Activated B cell treated with CpG ODN at 0.5 μM for 24 hours (primary cell): ENCODE results near the gene EGLN3. TPM values are rescaled to one million over a fixed set of nuclear protein-coding genes. Genes with fewer than 3 reads are reported as not detected.

Experiments used
- ATAC-seq: fragments of 200-7000 bp; cut with Tn5 transposase; one replicate; pipeline ENCODE4 v1.10.0; 2021; ENCODE audit warnings: low read depth, mild to moderate bottlenecking, moderate library complexity
- CTCF ChIA-PET: fragments of 350-600 bp; sonication (Branson Sonifier 250); formaldehyde crosslinking; loops from one replicate; lab custom pipeline; 2021; ENCODE audit warnings: antibody characterized with exemption; lab: Charles Lee
- POLR2A ChIA-PET: fragments of 350-600 bp; sonication (Branson Sonifier 250); formaldehyde crosslinking; loops from one replicate; lab custom pipeline; 2021; ENCODE audit warnings: antibody characterized with exemption; lab: Charles Lee
- DNase-seq: peaks from one replicate; pipeline ENCODE4 v3.0.0; 2022
- H3K27ac Mint-ChIP-seq: one replicate; pipeline ENCODE4 v1.8.0; 2020; ENCODE audit warnings: mixed read lengths
- H3K27me3 Mint-ChIP-seq: one replicate; pipeline ENCODE4 v1.8.0; 2021; ENCODE audit warnings: mixed read lengths
- H3K36me3 Mint-ChIP-seq: one replicate; pipeline ENCODE4 v1.8.0; 2021; ENCODE audit warnings: low read depth, mixed read lengths
- H3K4me1 Mint-ChIP-seq: one replicate; pipeline ENCODE4 v1.8.0; 2021; ENCODE audit warnings: mixed read lengths
- H3K4me3 Mint-ChIP-seq: one replicate; pipeline ENCODE4 v1.8.0; 2020; ENCODE audit warnings: mild to moderate bottlenecking, mixed read lengths
- H3K9me3 Mint-ChIP-seq: one replicate; pipeline ENCODE4 v1.8.0; 2020; ENCODE audit warnings: mixed read lengths
- intact Hi-C: fragments of 100-400 bp; cut with micrococcal nuclease; formaldehyde crosslinking; loops from one replicate; pipeline ENCODE4 v1.15.1; 2024
- total RNA-seq: library from RNA; stranded (reverse); gene quantifications from 2 replicates; pipeline ENCODE4 v1.2.3, GENCODE V29; 2022
- TF ChIP-seq, protein P1 (sequence below): fragments of 200-600 bp; IDR thresholded peaks from one replicate; pipeline ENCODE4 v1.8.0; 2022; ENCODE audit warnings: antibody characterized with exemption, mild to moderate bottlenecking

The EGLN3 gene
- total RNA-seq, 1 donor from 2014 or later: 0.33 TPM

DNA sequence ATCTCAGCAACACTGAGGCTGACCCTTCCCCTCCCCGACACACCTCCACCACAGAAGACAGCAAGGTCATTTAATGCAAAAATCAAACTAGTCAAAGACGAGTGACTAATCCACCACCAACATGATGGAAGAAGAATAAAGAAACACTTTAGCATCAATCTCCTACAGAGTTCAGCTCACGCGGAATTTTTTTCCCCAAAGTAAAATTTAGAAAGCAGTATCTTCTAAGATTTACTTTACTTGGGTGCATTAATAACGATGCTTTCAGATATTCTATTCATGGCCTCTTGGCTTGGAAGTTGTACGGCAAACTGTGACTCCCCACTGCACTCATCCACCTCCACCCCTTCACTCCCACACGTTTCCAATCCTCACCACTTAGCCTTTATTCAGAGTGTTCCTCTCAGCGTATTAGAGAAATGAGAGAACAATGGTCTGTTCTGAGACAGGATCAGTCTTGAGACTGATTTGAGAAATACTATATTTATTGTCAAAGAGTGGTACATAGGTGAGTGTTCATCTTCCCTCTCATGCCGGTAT is 1.9 kb downstream of the EGLN3 start:
- Mint-ChIP-seq H3K4me3 (no peak overlapping the region), H3K36me3 (no peaks in the 10 kb centered on the region), H3K9me3 (no peaks in the 10 kb centered on the region), H3K4me1 (peaks cover 18% of the 10 kb centered on the region), H3K27ac (no peak overlapping the region), H3K27me3 (peaks cover 32% of the 10 kb centered on the region)
- DNase-seq (no peak), ATAC-seq (no peak)
- intact Hi-C loops: no loop called here
- TF ChIP-seq, protein P1, sequence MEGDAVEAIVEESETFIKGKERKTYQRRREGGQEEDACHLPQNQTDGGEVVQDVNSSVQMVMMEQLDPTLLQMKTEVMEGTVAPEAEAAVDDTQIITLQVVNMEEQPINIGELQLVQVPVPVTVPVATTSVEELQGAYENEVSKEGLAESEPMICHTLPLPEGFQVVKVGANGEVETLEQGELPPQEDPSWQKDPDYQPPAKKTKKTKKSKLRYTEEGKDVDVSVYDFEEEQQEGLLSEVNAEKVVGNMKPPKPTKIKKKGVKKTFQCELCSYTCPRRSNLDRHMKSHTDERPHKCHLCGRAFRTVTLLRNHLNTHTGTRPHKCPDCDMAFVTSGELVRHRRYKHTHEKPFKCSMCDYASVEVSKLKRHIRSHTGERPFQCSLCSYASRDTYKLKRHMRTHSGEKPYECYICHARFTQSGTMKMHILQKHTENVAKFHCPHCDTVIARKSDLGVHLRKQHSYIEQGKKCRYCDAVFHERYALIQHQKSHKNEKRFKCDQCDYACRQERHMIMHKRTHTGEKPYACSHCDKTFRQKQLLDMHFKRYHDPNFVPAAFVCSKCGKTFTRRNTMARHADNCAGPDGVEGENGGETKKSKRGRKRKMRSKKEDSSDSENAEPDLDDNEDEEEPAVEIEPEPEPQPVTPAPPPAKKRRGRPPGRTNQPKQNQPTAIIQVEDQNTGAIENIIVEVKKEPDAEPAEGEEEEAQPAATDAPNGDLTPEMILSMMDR: no peak
- POLR2A ChIA-PET: interaction anchor here (0.5 kb wide), 1 partner anchor 25 kb away, joined by 5 read pairs; no protein-coding TSS in a partner anchor
- CTCF ChIA-PET: no interaction called here

DNA sequence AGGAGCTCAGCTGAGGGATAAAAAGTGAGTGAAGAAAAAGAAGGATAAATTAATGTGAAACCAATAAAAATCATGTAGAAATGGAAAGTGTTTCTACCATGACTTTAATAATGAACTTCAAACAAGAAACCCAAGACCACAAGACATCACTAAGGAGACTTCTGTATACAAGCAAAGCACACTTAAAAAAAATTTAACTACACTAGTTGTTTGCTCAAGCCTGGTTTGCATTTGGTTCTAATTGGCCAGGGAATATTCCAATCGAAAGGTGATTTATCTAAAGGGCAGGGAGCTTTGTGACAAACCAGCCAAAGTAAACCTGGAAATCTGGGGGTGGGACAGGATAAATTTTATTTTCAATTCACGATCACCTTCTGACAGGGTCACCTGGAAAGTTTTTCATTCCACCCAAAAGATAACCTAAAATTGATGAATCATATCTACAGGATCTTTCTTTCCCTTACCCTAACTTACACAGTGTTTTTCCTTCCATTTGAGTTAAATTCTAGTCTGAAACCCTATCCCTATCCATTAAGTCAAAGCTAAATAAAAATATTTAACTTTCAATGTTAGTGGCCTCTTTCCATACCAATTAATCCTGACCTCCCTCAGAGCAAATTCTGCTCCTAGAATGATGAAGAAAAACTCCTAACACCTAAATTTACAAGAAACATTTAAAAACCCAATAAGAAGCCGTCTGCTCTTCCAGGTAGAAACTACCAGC is 2.6 kb downstream of the EGLN3 start:
- Mint-ChIP-seq H3K9me3 (no peaks in the 10 kb centered on the region), H3K4me3 (no peak overlapping the region), H3K4me1 (peaks cover 18% of the 10 kb centered on the region), H3K27me3 (peaks cover 28% of the 10 kb centered on the region), H3K36me3 (no peaks in the 10 kb centered on the region), H3K27ac (no peak overlapping the region)
- ATAC-seq (no peak), DNase-seq (no peak)
- CTCF ChIA-PET: no interaction called here
- POLR2A ChIA-PET: interaction anchor here (0.5 kb wide), 1 partner anchor 25 kb away, joined by 5 read pairs; no protein-coding TSS in a partner anchor
- TF ChIP-seq, protein P1: no peak
- intact Hi-C loops: no loop called here

DNA sequence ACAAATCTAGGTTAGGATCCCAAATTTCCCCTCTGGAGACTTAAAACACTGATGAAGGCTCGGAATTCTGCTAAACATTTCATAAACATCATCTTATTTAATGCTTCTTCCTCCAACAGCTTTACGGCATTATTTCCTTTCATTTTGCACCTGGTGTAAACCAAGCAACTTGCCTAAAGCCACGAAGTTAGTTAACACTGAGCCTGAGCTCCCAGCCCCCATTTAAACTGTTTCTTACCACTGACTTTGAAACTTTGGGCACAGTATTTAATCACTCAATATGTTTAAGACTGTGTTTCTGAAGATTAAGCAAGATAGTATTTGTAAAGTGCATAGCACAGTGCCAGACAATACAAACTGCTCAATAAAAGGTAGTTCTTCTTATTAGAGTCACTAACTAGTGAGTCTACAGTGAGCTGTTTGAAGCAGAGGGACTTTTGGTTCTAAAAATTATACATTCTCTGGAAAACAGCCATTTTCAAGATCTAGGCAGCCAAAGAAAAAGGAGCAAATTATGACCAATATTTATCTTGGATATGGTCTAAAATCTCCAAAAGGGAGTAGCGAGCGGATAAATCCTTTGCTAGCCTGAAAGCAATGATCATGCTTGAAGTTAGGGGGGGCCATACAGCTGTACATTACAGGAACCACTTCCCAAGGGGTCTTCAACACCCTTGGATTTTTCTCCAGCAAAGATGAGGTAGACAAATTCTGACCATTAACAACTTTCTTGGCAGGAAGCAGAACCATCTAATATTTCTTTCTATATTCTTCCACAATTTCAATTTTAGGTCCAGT is 4.0 kb downstream of the EGLN3 start:
- TF ChIP-seq, protein P1: no peak
- Mint-ChIP-seq H3K9me3 (no peaks in the 10 kb centered on the region), H3K27ac (no peak overlapping the region), H3K27me3 (peaks cover 24% of the 10 kb centered on the region), H3K4me3 (no peak overlapping the region), H3K36me3 (no peaks in the 10 kb centered on the region), H3K4me1 (peaks cover 18% of the 10 kb centered on the region)
- ChIA-PET POLR2A (no interaction called here), CTCF (no interaction called here)
- ATAC-seq: no peak
- DNase-seq: no peak
- intact Hi-C loops: no loop called here

DNA sequence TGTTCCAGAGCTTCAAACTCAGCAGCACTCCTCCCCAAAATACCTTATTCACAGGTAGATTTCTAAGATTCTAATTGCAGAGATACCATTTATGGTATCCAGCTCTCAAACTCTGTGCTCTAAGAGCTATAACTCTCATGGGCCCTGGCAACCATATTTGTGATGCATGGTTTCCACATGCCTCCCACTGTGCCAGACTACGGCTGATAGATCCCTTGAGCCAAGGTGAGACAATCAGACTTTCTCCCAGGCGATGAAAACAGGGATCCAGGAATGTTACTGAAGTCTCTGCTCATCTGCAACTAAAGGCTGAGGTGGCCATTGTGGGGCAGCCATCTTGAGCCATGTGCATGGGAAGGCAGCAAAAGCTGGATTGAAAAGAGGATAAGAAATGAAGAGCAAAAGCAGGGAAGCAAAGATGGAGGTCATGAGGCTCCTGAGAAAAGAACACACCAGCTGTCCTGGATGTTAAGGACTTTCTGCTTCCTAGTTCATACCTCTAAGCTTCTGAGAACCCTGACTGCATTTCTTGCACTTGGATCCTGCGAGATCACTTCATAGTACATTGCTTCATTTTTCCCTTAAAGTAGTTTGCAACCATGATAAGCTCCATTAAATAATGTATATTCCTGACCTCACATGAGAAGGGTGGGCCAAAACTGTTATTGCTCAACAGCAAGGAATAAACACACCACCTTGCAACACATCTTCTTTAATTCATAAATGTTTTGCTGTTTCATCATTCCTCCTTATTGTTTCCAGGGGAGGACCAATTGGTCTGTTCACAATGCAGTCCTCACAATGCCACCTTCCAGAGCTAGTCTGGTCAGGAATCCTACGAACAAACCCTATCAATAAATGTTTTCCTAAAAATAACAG is 5.4 kb downstream of the EGLN3 start:
- H3K4me1 Mint-ChIP-seq: peaks cover 7% of the 10 kb centered on the region
- CTCF ChIA-PET: no interaction called here
- H3K9me3 Mint-ChIP-seq: no peaks in the 10 kb centered on the region
- POLR2A ChIA-PET: no interaction called here
- H3K36me3 Mint-ChIP-seq: no peaks in the 10 kb centered on the region
- intact Hi-C loops: no loop called here
- TF ChIP-seq, protein P1: no peak
- H3K4me3 Mint-ChIP-seq: no peak overlapping the region
- no peak overlapping the region for H3K27ac Mint-ChIP-seq
- ATAC-seq (no peak), DNase-seq (no peak)
- peaks cover 15% of the 10 kb centered on the region for H3K27me3 Mint-ChIP-seq
